ENCODE data around the gene PIM1. TPM values are rescaled to one million over a fixed set of nuclear protein-coding genes. Genes with fewer than 3 reads are reported as not detected.
"Not testable (repeated sequence)": the region's sequence is repeated elsewhere in the genome, so short reads cannot be mapped to it uniquely, and the experiment has no call there.

The PIM1 gene
- total and polyA plus RNA-seq, 9 donors = 8.7 to 32.2 (median 21.6) TPM

DNA sequence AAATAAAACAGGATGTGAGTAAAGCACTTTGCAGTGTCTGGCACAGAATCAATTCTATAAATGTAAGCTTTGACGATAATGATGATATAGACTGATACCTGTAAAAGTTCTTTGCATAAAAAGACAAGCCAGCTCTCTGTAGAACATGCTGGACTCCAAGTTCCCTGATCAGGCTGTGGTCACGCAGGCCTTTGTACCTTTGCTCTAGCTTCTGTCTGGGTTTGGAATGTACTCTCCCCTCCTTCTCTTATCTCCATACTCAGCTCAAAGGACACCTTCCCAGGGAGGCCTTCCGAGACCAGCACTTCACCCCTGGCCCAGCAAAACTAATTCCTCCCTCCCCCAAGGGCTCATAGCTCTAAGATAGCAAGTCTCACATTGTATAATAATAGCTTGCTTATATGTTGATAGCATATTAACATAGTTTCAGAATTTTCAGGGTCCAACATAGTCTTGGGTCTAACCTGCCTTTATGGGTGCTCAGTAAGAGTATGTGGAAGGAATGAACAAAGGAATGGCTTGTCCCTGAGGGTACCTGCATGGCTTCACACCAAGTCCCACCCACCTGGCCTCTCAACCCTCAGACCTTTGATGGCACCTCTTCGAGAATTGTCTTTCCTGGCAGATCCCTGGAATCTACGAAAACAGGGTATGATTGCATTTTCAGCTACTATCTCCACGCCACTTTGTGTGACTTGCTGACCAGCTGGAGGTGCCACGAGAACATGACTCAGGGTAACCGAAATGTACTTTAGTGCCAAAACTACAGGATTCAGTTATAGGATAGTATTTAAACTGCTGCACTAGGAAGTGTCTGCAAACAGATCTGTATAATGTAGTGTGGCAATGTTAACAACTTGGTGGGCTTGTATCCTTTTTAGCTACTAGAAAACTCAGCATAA is 41.7 kb upstream of the PIM1 start:
- 90% methylated on average over 5 of the region's 8 CpGs for WGBS (ENCODE audit: insufficient coverage)
- Histone ChIP-seq H3K36me3 (ENCODE audit: control insufficient read depth, insufficient read depth, low read length) (no peaks in the 10 kb centered on the region), H3K9me3 (replicated peaks; ENCODE audit: control insufficient read depth, low read depth, low read length) (no peaks in the 10 kb centered on the region), H3K27me3 (ENCODE audit: control insufficient read depth, insufficient read depth, low read length) (no peaks in the 10 kb centered on the region), H3K4me3 (ENCODE audit: low read length) (no peak overlapping the region), H3K27ac (ENCODE audit: low read length) (no peak overlapping the region), H3K4me1 (ENCODE audit: control insufficient read depth, insufficient read depth, low read length) (peaks cover 38% of the 10 kb centered on the region)
- DNase-seq = peak; percentile 26

DNA sequence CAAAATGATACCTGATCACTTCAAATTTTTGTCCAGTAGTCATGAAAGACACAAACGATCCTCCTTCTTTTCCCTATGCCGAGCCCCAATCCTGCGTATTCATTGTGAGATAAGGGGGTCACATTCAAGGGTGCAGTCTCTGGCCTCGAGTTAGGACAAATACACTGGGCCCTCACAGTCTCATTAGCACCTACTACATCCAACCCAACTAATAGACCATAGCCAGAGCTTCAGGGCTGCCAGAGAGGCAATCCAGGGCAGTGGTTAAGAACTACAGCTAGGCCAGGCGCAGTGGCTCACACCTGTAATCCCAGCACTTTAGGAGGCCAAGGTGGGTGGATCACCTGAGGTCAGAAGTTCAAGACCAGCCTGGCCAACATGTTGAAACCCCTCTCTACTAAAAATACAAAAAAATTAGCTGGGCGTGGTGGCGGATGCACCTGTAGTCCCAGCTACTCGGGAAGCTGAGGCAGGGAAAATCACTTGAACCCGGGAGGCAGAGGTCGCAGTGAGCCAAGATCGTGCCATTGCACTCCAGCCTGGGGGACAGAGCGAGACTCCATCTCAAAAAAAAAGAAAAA is 41.0 kb upstream of the PIM1 start:
- not testable (repeated sequence) for H3K36me3 ChIP-seq (ENCODE audit: control insufficient read depth, insufficient read depth, low read length); H3K4me3 ChIP-seq (ENCODE audit: low read length); H3K27me3 ChIP-seq (ENCODE audit: control insufficient read depth, insufficient read depth, low read length); DNase-seq; H3K9me3 ChIP-seq (replicated peaks; ENCODE audit: control insufficient read depth, low read depth, low read length); H3K27ac ChIP-seq (ENCODE audit: low read length)
- peaks cover 36% of the 10 kb centered on the region for H3K4me1 ChIP-seq (ENCODE audit: control insufficient read depth, insufficient read depth, low read length)
- WGBS (ENCODE audit: insufficient coverage) = 94% methylated on average over 7 of the region's 12 CpGs

DNA sequence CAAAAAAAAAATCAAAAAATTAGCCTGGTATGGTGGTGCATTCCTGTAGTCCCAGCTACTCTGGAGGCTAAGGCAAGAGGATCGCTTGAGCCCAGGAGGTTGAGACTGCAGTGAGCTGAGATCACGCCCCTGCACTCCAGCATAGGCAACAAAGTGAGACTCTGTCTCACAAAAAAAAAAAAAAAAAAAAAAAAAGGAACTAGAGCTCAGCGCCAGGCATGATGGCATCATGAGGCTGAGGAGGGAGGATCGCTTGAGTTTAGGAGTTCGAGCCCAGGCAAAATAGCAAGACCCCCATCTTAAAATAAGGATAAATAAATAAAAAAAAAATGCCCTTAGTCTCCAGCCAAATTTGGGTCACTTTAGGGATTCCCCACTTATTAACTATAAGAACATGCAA is 40.4 kb upstream of the PIM1 start:
- H3K36me3 ChIP-seq (ENCODE audit: control insufficient read depth, insufficient read depth, low read length) = no peaks in the 10 kb centered on the region
- no peak for DNase-seq
- no peak overlapping the region for H3K4me3 ChIP-seq (ENCODE audit: low read length)
- no peaks in the 10 kb centered on the region for H3K27me3 ChIP-seq (ENCODE audit: control insufficient read depth, insufficient read depth, low read length)
- H3K4me1 ChIP-seq (ENCODE audit: control insufficient read depth, insufficient read depth, low read length) = peaks cover 42% of the 10 kb centered on the region
- no CpG with 5 or more reads among the region's 5 CpGs for WGBS (ENCODE audit: insufficient coverage)
- no peaks in the 10 kb centered on the region for H3K9me3 ChIP-seq (replicated peaks; ENCODE audit: control insufficient read depth, low read depth, low read length)
- H3K27ac ChIP-seq (ENCODE audit: low read length) = no peak overlapping the region

DNA sequence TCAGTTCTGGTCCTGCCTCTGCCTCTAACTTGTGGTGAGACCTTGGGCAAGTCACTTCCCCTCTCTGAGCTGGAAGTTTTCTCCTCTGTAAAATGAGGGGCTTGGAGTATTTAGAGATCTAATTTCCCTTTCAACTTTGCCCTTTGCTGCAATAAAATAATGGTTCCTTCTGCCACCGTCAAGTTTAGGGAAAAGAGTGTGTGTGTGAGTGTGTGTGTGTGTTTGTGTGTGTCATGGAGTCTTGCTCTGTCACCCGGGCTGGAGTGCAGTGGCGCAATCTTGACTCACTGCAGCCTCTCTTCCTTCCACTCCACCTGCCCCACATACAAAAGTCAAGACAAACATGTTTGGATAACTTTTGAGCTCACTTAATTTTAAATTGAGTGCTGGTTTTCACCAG is 39.2 kb upstream of the PIM1 start:
- no peak for DNase-seq
- Histone ChIP-seq H3K27ac (ENCODE audit: low read length) (peak overlapping the region; percentile 83), H3K4me1 (ENCODE audit: control insufficient read depth, insufficient read depth, low read length) (peaks cover 43% of the 10 kb centered on the region), H3K36me3 (ENCODE audit: control insufficient read depth, insufficient read depth, low read length) (no peaks in the 10 kb centered on the region), H3K27me3 (ENCODE audit: control insufficient read depth, insufficient read depth, low read length) (no peaks in the 10 kb centered on the region), H3K4me3 (ENCODE audit: low read length) (no peak overlapping the region), H3K9me3 (replicated peaks; ENCODE audit: control insufficient read depth, low read depth, low read length) (no peaks in the 10 kb centered on the region)
- no CpG with 5 or more reads among the region's 3 CpGs for WGBS (ENCODE audit: insufficient coverage)

DNA sequence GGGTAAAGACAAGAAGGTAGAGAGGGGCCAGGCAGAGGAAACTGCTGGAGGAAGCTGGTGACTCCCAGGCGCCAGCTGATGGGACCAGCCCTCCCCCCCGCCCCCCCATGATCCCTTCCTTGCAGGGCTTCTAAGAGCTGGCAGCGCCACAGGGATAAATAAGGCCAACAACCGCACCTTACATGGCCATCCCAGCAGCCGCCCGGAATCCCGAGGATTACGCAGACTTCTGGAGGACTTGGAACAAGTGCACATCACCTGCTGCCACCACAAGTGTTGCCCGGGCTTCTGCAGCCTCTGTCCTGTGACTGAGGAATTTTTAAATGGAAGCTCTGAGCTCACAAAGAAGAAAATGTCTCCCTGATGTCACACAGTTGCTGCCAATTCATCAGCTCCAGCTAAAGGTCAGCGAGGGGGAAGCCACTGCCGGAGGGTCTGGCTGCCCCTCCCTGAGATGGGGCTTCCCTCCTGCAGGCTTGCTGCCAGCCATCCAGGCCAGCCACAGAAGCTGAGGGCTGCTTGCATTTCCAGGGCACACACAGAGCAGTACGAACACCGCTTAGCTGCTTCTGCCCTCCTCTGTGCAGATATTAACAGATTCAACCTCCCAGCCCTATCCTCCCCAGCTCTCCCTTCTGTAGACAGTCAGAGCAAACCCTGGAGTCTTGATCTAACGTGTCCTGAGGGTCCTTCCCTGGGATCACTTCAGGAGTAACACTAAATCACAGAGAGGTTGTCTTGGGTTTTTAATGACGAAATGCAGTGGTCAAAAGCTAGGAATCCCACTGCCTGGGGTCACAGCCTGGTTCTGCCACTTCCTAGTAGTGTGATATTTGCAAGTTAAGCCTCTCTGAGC is 38.6 kb upstream of the PIM1 start:
- Histone ChIP-seq H3K4me3 (ENCODE audit: low read length) (no peak overlapping the region), H3K9me3 (replicated peaks; ENCODE audit: control insufficient read depth, low read depth, low read length) (no peaks in the 10 kb centered on the region), H3K27ac (ENCODE audit: low read length) (peak overlapping the region; percentile 88), H3K36me3 (ENCODE audit: control insufficient read depth, insufficient read depth, low read length) (no peaks in the 10 kb centered on the region), H3K27me3 (ENCODE audit: control insufficient read depth, insufficient read depth, low read length) (no peaks in the 10 kb centered on the region), H3K4me1 (ENCODE audit: control insufficient read depth, insufficient read depth, low read length) (peaks cover 37% of the 10 kb centered on the region)
- peak; percentile 95 for DNase-seq
- WGBS (ENCODE audit: insufficient coverage) = 23% methylated on average over 9 of the region's 15 CpGs

DNA sequence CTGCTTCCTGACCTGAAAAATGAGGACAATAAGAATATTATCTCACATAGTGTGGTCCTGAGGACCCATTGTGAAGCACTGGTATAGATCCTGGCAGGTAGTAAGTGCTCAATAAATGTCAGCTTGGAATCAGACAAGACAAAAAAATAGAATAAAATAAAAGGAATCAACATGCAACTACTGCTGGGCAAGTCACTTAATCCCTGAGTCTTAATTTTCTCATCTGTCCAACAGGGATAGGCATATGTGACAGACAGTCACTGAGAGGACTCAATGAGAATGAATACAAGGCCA is 38.0 kb upstream of the PIM1 start:
- peak overlapping the region; percentile 88 for H3K27ac ChIP-seq (ENCODE audit: low read length)
- H3K9me3 ChIP-seq (replicated peaks; ENCODE audit: control insufficient read depth, low read depth, low read length) = no peaks in the 10 kb centered on the region
- H3K27me3 ChIP-seq (ENCODE audit: control insufficient read depth, insufficient read depth, low read length) = no peaks in the 10 kb centered on the region
- no peak overlapping the region for H3K4me3 ChIP-seq (ENCODE audit: low read length)
- H3K36me3 ChIP-seq (ENCODE audit: control insufficient read depth, insufficient read depth, low read length) = no peaks in the 10 kb centered on the region
- peaks cover 35% of the 10 kb centered on the region for H3K4me1 ChIP-seq (ENCODE audit: control insufficient read depth, insufficient read depth, low read length)
- DNase-seq = no peak

DNA sequence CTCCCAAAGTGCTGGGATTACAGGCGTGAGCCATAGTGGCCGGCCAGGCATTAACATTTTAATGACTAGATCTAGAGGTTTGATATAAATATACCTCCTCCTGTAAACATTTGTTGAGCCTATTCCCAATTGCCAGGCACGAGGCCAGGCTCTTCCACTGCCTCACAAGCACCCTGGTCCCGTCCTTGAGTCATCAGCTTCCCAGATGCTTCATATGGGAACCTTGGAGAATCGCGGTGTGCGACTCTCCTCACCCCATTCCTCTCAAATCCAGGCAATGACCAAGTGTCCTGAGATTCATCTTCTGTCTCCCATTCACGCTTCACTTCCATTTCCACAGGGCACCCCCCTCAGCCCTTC is 35.9 kb upstream of the PIM1 start:
- H3K27ac ChIP-seq (ENCODE audit: low read length) = no peak overlapping the region
- WGBS (ENCODE audit: insufficient coverage) = 82% methylated on average over 6 of the region's 8 CpGs
- peaks cover 41% of the 10 kb centered on the region for H3K4me1 ChIP-seq (ENCODE audit: control insufficient read depth, insufficient read depth, low read length)
- DNase-seq = no peak
- no peaks in the 10 kb centered on the region for H3K9me3 ChIP-seq (replicated peaks; ENCODE audit: control insufficient read depth, low read depth, low read length)
- H3K4me3 ChIP-seq (ENCODE audit: low read length) = no peak overlapping the region
- no peaks in the 10 kb centered on the region for H3K36me3 ChIP-seq (ENCODE audit: control insufficient read depth, insufficient read depth, low read length)
- H3K27me3 ChIP-seq (ENCODE audit: control insufficient read depth, insufficient read depth, low read length) = no peaks in the 10 kb centered on the region

DNA sequence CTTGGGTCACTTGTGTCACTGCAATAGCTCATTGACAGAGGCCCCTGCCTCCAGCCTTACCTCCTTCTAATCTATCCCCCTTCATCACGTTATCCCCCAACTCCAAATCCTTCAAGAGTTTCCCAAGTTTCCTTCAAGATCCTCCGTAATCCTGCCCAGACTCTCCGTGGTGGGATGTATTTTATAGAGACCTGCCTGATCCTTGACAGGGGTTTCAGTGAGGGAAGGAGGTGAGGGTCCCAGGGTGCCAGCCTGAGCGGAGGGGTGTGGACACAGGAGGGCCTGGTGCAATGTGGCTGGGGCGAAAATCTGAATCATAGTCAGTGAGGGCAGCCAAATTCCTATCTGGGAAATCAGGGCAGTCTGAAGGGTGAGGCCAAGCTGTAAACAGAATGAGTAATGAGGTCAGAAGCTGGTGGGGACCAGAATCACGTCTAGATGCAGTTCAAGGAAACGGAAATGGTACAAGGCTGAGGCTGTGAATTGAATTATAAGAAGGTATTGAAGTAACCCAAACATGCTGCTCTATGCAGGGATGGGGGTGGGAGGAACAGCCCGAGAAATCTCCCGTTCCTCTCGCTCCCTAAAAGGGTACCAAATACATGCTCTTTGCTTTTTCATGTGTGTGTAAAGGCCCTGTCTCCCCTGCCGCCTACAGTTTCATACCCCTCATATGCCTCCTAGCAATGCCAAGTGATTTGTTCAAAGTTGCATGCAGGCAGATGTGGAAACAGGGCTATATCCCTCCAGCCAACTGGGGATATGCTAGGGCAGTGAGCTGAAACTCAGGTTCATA is 35.4 kb upstream of the PIM1 start:
- no peak overlapping the region for H3K27ac ChIP-seq (ENCODE audit: low read length)

DNA sequence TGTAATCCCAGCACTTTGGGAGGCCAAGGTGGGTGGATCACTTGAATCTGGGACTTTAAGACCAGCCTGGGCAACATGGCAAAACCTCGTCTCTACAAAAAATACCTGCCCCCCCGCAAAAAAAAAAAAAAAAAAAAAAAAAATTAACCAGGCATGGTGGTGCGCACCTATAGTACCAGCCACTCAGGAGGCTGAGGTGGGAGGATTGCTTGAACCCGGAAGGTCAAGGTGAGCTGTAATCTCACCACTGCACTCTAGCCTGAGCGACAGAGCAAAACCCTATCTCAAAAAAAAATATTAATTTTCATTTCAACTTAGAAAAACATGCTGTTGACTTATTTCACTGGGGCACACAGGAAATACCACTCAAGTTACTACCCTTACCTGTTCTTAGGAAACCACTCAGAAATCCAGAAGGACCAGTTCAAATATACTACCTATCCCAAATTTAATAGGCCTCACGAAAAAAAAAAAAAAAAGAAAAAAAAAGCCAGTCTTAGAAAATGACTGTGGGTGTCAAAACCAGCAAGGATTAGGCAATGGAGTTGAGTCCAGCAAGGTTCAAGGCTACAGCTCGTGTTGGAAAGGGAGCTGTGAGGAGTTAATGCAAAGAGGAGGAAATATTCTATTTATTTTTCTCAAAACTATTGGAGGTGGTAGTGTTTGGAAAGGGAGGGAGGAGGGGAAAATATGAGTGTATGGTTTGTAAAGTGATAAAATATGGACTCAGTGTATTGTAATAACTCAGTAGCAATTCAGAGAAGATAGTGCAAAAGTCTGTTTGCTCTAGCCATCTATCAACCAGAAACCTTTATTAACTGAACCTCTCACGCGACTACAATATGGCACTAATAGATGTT is 33.9 kb upstream of the PIM1 start:
- 100% methylated on average over 1 of the region's 9 CpGs for WGBS (ENCODE audit: insufficient coverage)
- Histone ChIP-seq H3K36me3 (ENCODE audit: control insufficient read depth, insufficient read depth, low read length) (no peaks in the 10 kb centered on the region), H3K27ac (ENCODE audit: low read length) (no peak overlapping the region), H3K4me3 (ENCODE audit: low read length) (no peak overlapping the region), H3K9me3 (replicated peaks; ENCODE audit: control insufficient read depth, low read depth, low read length) (no peaks in the 10 kb centered on the region), H3K27me3 (ENCODE audit: control insufficient read depth, insufficient read depth, low read length) (no peaks in the 10 kb centered on the region), H3K4me1 (ENCODE audit: control insufficient read depth, insufficient read depth, low read length) (peaks cover 35% of the 10 kb centered on the region)
- no peak for DNase-seq

More for the DNA sequence above, 35.4 kb upstream of the PIM1 start:
- peaks cover 41% of the 10 kb centered on the region for H3K4me1 ChIP-seq (ENCODE audit: control insufficient read depth, insufficient read depth, low read length)
- no peak overlapping the region for H3K4me3 ChIP-seq (ENCODE audit: low read length)
- WGBS (ENCODE audit: insufficient coverage) = 43% methylated on average over 6 of the region's 11 CpGs
- H3K9me3 ChIP-seq (replicated peaks; ENCODE audit: control insufficient read depth, low read depth, low read length) = no peaks in the 10 kb centered on the region
- H3K36me3 ChIP-seq (ENCODE audit: control insufficient read depth, insufficient read depth, low read length) = no peaks in the 10 kb centered on the region
- H3K27me3 ChIP-seq (ENCODE audit: control insufficient read depth, insufficient read depth, low read length) = no peaks in the 10 kb centered on the region
- DNase-seq = peak; percentile 35
